Right lobe of liver (tissue), 6 donors: Measurements from ENCODE around the gene KIF3B. TPM values are rescaled to one million over a fixed set of nuclear protein-coding genes. Genes with fewer than 3 reads are reported as not detected.

Experiments
- ATAC-seq, 4 donors: fragments of 200-7000 bp; cut with Tn5 transposase; one replicate each; pipeline ENCODE4 v1.9.1; 2020; ENCODE audit warnings: mild to moderate bottlenecking in 4 of 4, moderate library complexity in 4 of 4
- DNase-seq, 3 donors: peaks; one replicate each; pipeline ENCODE4 v3.0.0-alpha.2; 2020
- H3K27ac ChIP-seq, 3 donors: fragments of 200-600 bp; one replicate each; pipeline ENCODE4 v1.8.0; 2022
- H3K27me3 ChIP-seq, 2 donors: fragments of 200-600 bp; one replicate each; pipeline ENCODE4 v1.8.0; 2022
- H3K36me3 ChIP-seq, 4 donors: fragments of 200-600 bp; sonication (generic) in 1 of 4; one replicate each; pipeline versions ENCODE4 v1.5.1 to v1.8.0; 2017 to 2022; ENCODE audit warnings: control low read depth in 1 of 4
- H3K4me1 ChIP-seq, 4 donors: fragments of 200-600 bp; sonication (generic) in 1 of 4; one replicate each; pipeline versions ENCODE4 v1.5.1 to v1.8.0; 2017 to 2022; ENCODE audit warnings: control low read depth in 1 of 4
- H3K4me3 ChIP-seq, 3 donors: fragments of 200-600 bp; one replicate each; pipeline ENCODE4 v1.8.0; 2022
- H3K9me3 ChIP-seq, 4 donors: fragments of 200-600 bp; sonication (generic) in 1 of 4; one replicate each; pipeline versions ENCODE4 v1.5.1 to v1.8.0; 2017 to 2022; ENCODE audit warnings: control low read depth in 1 of 4
- POLR2A ChIP-seq: fragments of 450-650 bp; IDR thresholded peaks from one replicate; pipeline ENCODE4 v1.6.1; 2017; ENCODE audit warnings: antibody characterized with exemption, mild to moderate bottlenecking
- WGBS: methylation state at CpG from one replicate; pipeline ENCODE4 v1.1.6; 2018; ENCODE audit warnings: low coverage, low lambda C conversion rate; ENCODE audit not compliant: insufficient coverage; ENCODE audit errors: missing lambda C conversion rate; 5-methylcytosine and 5-hydroxymethylcytosine counted together
- intact Hi-C, 2 donors: fragments of 100-400 bp; cut with DNase I; formaldehyde crosslinking; loops; one replicate each; pipeline versions ENCODE4 v1.11.2 to v1.14.1; 2022
- total RNA-seq, 6 experiments: library from RNA; depleted of rRNA in 2 of 6; stranded (reverse); fragments of >200 nt in 2 of 6; fragmentation: NEBNext Ultra II Directional in 3 of 6; extraction: Animal tissue kit (Norgen Biotek cat#: 25700) in 3 of 6; gene quantifications; one replicate each; pipeline versions ENCODE4 v1.1.0 to v1.2.4, GENCODE V29; 2016 to 2023
- TF ChIP-seq, protein P1 (sequence below), 4 donors: fragments of 200-600 bp in 3 of 4; fragments of 450-650 bp in 1 of 4; IDR thresholded peaks; one replicate each; pipeline versions ENCODE4 v1.5.1 to v1.8.0; 2016 to 2022; ENCODE audit warnings: antibody characterized with exemption in 4 of 4, mild to moderate bottlenecking in 2 of 4
- donor health status: DM: no; HTN: yes; CAD: no.
- donor health status: DM: no; HTN: no; CAD: no.
- donor health status: DM: no; HTN: no; CAD: no.
- donor health status: DM: no; HTN: yes; CAD: no.
- donor health status: DM: no; HTN: yes; CAD: no.

The KIF3B gene
- total RNA-seq, 6 experiments from 2014 or later: 16.4 to 23.6 (median 20.7) TPM

DNA sequence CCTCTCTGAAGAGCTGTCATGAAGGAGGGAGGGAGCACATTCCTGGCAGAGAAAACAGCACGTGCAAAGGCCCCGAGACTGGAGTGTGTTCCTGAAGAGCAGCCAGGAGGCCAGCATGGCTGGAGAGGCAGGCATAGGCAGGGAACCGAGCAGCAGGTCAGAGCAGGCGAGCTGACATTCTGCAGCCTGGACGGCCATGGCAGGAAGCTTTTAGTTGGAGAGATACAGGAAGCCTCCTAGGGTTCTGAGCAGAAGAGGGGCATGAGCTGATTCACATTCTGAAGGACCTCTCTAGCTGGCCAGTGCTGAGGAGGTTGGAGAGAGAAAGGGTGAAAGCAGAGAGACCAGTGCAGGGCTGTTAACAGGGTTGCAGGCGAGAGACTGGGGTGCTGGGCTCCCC is 40.0 kb upstream of the KIF3B start:
- no peak overlapping the region for H3K4me3 ChIP-seq
- ATAC-seq: no peak
- 71% methylated on average over 3 of the region's 6 CpGs for WGBS
- H3K4me1 ChIP-seq: peaks cover 0 to 32% (median 8%) of the 10 kb centered on the region in 4 donors
- H3K9me3 ChIP-seq: no peaks in the 10 kb centered on the region
- H3K27me3 ChIP-seq: no peaks in the 10 kb centered on the region
- no peak for TF ChIP-seq POLR2A
- TF ChIP-seq, protein P1, sequence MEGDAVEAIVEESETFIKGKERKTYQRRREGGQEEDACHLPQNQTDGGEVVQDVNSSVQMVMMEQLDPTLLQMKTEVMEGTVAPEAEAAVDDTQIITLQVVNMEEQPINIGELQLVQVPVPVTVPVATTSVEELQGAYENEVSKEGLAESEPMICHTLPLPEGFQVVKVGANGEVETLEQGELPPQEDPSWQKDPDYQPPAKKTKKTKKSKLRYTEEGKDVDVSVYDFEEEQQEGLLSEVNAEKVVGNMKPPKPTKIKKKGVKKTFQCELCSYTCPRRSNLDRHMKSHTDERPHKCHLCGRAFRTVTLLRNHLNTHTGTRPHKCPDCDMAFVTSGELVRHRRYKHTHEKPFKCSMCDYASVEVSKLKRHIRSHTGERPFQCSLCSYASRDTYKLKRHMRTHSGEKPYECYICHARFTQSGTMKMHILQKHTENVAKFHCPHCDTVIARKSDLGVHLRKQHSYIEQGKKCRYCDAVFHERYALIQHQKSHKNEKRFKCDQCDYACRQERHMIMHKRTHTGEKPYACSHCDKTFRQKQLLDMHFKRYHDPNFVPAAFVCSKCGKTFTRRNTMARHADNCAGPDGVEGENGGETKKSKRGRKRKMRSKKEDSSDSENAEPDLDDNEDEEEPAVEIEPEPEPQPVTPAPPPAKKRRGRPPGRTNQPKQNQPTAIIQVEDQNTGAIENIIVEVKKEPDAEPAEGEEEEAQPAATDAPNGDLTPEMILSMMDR (IDR thresholded peaks at IDR 0.05): no peak
- DNase-seq: no peak
- H3K27ac ChIP-seq: no peak overlapping the region
- peaks cover 0 to 18% (median 8%) of the 10 kb centered on the region in 4 donors for H3K36me3 ChIP-seq
- intact Hi-C loops: no loop called here

DNA sequence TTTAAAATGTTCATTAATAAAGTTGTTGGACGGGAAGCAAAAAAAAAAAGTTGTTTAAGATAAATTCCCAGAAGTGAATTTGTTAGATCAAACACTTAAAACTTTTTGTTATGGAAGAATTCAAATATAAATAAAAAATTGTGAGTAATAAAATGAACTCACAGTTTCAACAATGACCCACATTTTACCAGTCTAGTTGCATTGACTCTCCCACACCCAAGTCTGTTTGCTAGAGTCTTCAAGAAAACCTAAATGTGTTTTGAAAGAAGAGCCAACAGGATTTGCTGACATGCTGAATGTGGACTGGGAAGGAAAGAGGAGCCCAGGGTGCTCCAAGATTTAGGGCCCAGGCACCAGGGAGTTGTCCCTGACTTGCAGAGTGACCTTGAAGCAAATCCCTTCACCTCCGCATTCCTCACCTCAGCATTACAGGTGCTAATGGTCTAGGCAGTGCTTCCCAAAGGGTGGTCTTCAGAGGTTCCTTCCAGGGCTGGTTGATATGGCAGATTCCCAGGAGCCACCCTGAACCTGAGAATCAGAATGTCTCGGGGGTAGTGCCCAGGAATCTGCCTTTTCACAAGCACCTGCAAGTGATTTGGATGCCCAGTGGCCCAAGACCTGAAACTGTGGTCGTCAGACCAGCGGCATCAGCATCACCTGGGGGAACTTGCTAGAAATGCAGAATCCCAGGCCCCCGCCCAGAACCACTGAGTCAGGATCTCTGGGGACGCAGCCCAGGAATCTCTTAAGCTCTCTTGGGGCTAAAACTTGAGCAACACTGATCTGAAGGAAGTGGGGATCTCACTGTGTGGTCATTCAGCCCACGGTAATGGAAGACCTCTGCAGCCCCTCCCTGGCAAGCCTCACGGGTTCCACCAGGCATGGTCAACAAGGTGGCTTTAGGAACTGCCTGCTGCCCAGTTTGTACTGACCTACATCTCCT is 38.7 kb upstream of the KIF3B start:
- H3K27me3 ChIP-seq: no peaks in the 10 kb centered on the region
- peaks cover 0 to 39% (median 12%) of the 10 kb centered on the region in 4 donors for H3K4me1 ChIP-seq
- H3K36me3 ChIP-seq: peaks cover 0 to 8% (median 3%) of the 10 kb centered on the region in 4 donors
- intact Hi-C loops: no loop called here
- H3K27ac ChIP-seq: no peak overlapping the region
- no peak overlapping the region for H3K4me3 ChIP-seq
- no peaks in the 10 kb centered on the region for H3K9me3 ChIP-seq
- ATAC-seq (no peak), DNase-seq (no peak)
- no peak for TF ChIP-seq POLR2A
- TF ChIP-seq, protein P1 (IDR thresholded peaks at IDR 0.05): no peak
- 83% methylated on average over 2 of the region's 9 CpGs for WGBS

DNA sequence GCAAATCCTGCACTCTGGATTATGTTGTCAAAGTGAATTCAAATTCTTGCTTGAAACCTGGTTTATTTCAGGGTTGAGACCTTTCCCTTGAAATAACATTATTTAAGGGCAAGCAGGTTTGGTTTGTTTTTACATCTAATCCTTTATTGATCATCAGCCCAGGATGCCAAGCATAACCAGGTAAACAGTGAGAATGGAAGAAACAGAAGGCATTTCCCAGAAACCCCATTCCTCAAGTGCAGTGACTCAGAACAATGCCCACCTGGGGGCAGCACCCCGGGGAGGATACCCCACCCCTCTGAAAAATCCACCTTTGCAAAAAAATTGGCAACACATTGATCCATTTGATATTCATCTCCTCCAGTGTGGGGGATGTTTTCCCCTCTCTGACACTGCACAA is 37.2 kb upstream of the KIF3B start:
- TF ChIP-seq, protein P1 (IDR thresholded peaks at IDR 0.05): no peak
- no peak for TF ChIP-seq POLR2A
- no peaks in the 10 kb centered on the region for H3K36me3 ChIP-seq
- H3K27me3 ChIP-seq: no peaks in the 10 kb centered on the region
- no peak overlapping the region for H3K27ac ChIP-seq
- no peak for DNase-seq
- H3K4me3 ChIP-seq: no peak overlapping the region
- peaks cover 0 to 46% (median 15%) of the 10 kb centered on the region in 4 donors for H3K4me1 ChIP-seq
- 0% methylated on average over 1 of the region's 1 CpG for WGBS
- intact Hi-C loops: no loop called here
- no peaks in the 10 kb centered on the region for H3K9me3 ChIP-seq
- ATAC-seq: no peak

DNA sequence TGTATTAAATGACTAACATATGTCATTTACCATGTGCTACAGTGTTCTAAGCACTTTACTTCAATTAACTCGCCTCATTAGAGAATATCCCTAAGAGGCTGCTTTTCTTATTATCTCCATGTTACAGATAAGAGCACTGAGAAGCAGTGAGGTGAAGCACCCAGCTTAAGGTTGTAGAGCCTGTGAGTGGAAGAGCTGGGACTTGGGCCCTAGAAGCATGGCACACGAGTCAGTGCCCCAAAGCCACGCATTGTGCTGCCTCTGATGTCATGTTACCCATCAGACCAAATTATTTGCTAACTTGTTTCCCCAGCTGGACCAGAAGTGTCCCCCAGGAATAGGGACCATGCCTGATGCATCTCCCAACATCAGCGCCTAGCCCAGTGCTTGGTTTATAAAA is 35.6 kb upstream of the KIF3B start:
- DNase-seq: no peak
- TF ChIP-seq, protein P1 (IDR thresholded peaks at IDR 0.05): no peak
- no peak for TF ChIP-seq POLR2A
- Histone ChIP-seq H3K4me3 (no peak overlapping the region), H3K36me3 (no peaks in the 10 kb centered on the region), H3K4me1 (peaks cover 0 to 30% (median 7%) of the 10 kb centered on the region in 4 donors), H3K27me3 (no peaks in the 10 kb centered on the region), H3K27ac (no peak overlapping the region), H3K9me3 (no peaks in the 10 kb centered on the region)
- intact Hi-C loops: no loop called here
- 96% methylated on average over 3 of the region's 4 CpGs for WGBS
- no peak for ATAC-seq
